ENCODE data around the gene ACTA2.

DNA sequence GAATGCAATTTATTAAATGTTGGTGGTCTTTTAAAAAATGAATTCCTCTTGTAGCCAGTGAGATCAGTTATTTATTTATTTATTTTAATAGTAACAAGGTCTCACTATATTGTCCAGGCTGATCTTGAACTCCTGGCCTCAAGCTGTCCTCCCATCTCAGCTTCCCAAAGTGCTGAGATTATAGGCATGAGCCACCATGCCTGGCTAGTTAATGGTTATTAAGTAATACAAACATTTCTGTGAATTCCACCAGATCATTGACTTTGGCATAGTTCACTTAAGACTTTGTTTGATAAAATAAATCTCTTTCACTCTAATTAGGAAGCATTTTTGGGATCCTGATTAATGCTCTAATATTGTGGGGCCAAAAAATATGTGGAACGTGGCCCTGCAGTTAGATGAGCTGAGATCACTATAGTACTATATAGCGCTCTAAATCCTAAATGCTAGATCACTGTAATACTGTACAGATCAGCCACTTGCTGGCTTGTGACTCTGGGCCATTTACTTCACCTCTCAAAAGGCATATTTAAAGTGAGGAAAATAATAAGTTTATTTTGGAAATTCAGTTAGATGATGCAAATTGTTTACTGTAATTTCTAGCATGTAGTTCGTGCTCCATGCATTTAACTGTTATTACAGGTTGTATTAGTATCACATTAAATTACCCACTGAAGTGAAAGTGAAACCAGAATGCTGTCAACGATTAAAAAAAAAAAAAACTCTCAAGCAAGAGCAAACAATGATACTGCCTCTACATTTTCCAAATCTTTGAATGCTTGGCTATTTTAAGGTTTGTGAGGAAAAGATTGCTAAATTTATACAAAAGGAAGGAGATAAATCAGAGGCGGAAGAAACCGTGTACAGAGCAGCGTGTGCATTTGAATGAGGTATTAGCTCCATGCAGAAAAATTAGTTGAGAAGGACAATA, 22.1 kb upstream of the ACTA2 start:
- TF ChIP-seq, protein P1, sequence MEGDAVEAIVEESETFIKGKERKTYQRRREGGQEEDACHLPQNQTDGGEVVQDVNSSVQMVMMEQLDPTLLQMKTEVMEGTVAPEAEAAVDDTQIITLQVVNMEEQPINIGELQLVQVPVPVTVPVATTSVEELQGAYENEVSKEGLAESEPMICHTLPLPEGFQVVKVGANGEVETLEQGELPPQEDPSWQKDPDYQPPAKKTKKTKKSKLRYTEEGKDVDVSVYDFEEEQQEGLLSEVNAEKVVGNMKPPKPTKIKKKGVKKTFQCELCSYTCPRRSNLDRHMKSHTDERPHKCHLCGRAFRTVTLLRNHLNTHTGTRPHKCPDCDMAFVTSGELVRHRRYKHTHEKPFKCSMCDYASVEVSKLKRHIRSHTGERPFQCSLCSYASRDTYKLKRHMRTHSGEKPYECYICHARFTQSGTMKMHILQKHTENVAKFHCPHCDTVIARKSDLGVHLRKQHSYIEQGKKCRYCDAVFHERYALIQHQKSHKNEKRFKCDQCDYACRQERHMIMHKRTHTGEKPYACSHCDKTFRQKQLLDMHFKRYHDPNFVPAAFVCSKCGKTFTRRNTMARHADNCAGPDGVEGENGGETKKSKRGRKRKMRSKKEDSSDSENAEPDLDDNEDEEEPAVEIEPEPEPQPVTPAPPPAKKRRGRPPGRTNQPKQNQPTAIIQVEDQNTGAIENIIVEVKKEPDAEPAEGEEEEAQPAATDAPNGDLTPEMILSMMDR (conservative IDR thresholded peaks at IDR 0.05 in 1 of 2, IDR thresholded peaks at IDR 0.05 in 1 of 2; ENCODE audit: low read depth in 1 of 2, low read length in 2 of 2) = no peak
- no peak for TF ChIP-seq EZH2 (IDR thresholded peaks at IDR 0.05; ENCODE audit: low read length, missing control alignments)

All from fibroblast of lung (primary cell).